Activated CD4-positive, alpha-beta T cell treated with anti-CD3 and anti-CD28 coated beads, Interleukin-2, amount 50 U/mL, for 4 hours (primary cell): ENCODE results near the gene CHD9.
"Not testable (repeated sequence)": the region's sequence is repeated elsewhere in the genome, so short reads cannot be mapped to it uniquely, and the experiment has no call there.

Experiments used
- DNase-seq, 2 experiments: peaks; one replicate each; pipeline ENCODE4 v3.0.0-alpha.2; 2020

Gene CHD9

GRCh38 chr16:53209877-53210276 lies 155.1 kb downstream of the CHD9 start:
- DNase-seq = no peak

GRCh38 chr16:53211253-53211652 lies 156.5 kb downstream of the CHD9 start:
- DNase-seq = no peak

DNA sequence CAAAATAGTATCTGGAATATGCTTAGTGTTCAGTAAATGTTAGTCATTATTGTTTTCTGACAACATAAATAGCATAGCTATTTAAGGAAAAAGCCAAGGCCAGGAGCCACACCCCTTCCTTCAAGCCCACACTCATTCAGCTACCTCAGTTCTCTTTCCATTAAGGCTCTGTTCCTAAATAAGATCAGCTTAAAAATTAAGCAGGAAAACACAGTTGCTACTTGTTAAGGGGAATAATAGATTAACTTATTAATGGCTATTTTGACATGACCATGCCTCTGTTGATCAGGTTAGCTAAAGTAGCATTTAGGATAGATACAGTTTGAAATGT lies 158.1 kb downstream of the CHD9 start:
- DNase-seq = no peak

DNA sequence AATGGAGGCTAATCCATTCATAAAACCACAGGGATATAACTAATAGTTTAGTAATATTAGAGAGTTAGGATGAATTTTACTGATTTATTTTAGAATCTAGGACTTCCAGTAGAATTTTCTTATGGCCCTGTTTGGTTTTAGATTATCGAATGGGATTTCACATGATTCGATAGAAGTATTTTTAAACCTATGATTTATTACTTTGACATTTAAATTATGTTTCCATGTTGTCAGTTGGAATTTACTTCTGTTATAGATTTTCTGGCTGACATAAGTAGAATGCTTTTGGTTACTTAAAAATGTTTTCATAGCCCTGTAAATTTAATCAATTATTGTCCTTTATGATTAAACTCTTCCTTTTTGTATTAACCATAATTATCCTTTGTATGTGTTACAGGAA lies 158.8 kb downstream of the CHD9 start:
- DNase-seq = no peak

- DNase-seq = no peak
Measured at GRCh38 chr16:53216798-53217197, 162.0 kb downstream of the CHD9 start.

DNA sequence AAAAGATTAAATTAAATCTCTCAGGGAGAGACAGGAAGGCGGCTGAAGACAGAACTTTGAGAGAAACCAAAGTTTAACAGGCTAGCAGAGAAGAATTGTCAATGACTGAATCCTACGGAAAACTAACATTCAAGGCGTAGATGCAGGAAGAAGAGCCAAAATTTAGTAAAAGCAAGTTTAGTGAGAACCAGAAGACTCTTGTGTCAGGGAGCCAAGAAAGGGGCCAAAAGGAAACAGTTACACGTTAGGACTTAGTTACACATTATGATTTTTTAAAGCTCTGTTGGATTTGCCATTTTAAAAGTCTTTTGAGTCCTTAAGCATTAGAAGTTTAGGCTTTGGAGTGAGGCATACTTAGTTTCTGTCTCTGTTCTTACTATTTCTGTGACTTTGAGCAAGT lies 164.6 kb downstream of the CHD9 start:
- no peak for DNase-seq

DNA sequence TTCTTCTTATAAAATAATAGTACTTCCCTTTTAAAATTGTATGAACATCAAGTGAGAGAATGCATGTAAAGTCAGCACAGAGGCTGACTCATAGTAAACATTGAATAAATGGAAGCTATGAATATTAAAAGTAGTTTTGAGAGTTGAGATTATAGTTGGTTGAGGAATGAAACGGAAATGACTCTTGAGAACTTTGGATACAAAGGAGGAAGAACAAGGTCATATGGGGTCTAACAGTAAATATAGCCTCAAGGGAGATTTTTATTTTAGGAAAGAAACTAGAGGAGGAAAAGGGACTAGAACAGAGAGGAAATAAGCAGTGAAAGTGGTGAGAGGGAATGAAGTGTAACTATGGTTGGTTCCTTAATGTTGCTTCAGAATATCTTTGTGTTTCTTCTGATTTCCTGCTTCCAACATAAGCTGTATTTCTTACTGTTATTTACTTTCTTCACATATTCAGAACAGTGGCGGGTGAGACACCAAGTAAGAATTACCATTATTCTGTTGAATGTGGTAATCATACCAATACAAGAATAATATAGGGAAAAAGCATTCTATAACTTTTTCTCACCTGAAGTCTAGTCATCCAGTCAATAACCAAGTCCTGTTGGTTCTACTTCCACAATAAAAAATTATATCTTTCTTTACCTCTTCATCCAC lies 165.1 kb downstream of the CHD9 start:
- no peak for DNase-seq

DNA sequence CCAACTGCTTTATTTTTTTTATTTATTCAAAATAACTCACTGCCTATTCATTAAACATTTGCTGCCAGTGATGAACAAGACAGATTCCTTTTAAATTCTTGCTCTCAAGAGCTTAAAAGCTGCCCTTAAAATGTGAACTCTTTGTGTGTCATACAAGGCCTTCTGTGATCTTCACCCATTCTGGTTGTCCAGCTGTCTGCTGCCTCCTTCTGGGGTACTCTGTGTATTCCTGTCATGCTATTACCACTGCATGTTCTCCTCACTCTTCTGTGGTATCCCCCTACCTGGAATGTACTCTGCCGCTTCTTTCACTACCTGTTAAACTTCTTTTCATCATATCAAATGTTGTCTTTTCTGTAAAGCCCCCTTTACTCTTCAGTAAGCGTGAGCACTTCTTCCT lies 165.8 kb downstream of the CHD9 start:
- DNase-seq = no peak

DNA sequence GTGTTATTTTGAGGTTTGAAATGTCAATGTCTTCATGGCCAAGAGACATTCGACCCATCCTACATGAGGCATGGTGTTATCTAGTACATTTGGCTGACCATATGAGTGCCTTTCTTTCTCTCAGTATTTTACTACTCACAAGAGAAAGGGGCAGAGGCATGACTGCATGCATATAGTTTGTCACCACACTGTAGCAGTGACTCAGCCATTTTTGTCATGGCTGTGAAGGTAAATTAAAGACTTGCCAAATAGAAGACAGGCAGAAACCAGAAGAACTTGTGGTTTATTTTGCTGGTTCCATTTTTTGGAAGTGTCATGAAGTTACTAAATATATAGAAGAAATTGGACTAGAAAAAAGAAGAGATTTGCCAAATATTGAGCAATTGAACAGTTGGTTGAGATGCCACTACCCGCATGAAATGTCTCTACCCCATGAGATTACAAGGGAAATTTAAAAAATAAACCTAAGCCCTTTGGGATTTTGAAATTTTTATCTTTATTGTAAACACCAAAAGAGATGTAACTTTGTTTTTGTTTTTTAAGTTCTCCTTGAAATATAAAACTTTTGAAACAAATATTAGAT lies 170.3 kb downstream of the CHD9 start:
- no peak for DNase-seq

GRCh38 chr16:53232826-53233529 lies 178.2 kb downstream of the CHD9 start:
- no peak for DNase-seq

GRCh38 chr16:53234836-53235235 lies 180.0 kb downstream of the CHD9 start:
- DNase-seq = no peak

DNA sequence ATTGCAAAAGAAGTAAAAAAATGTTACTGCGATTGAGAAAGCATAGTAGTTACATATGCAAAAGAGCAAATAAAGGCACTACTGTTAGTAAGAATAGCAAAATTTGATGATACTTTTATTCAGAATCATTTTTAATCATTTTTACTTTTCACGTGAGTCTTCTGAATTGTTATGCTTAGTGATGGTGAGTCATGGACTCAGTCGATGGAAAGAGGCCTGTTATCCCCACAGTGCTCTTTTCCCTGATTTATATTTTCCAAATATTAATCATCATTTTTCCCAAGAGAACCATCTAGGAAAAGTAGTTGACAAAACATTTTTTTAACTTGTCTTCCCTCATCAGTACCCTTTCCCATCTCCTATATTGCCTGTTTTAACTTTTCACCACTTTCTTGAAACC lies 181.1 kb downstream of the CHD9 start:
- DNase-seq = no peak

DNA sequence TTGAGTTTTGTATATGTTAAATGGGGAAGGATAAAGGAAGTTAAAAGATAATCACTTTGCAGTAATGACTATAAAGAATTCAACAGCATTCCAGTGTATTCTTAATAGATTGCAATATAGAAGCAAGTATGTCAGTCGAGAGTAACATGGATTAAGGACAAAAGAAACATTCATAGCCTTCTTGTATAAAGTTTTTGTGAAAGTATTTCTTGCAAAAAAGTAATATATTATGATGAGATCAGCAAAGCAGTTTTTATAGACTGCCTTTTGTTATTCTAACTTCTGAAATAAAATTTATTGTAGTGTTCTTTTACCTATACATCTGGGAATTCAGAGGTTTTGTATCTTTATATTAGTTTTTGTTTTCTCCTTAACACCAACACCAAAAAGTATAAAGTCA lies 194.5 kb downstream of the CHD9 start:
- DNase-seq = no peak

DNA sequence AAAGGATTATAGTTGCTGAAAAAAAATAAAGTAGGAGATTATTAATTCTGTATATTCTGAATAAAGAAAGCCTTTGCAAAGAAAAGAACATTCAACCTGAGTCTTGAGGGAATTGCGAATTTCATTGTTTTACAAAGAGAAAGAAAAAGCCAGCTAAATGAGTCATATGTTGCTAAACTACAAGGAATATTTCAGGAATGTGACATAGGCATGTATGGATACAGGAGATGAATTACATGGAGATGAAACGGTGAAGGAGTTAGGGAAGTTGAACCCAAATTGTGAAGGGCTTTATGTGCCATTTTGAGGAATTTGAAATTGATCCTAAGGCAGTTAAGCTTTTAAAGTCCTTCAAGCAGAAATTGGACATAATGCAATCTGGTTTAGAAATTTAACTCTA lies 202.2 kb downstream of the CHD9 start:
- DNase-seq = no peak

GRCh38 chr16:53258809-53259208 lies 204.0 kb downstream of the CHD9 start:
- DNase-seq = no peak

DNA sequence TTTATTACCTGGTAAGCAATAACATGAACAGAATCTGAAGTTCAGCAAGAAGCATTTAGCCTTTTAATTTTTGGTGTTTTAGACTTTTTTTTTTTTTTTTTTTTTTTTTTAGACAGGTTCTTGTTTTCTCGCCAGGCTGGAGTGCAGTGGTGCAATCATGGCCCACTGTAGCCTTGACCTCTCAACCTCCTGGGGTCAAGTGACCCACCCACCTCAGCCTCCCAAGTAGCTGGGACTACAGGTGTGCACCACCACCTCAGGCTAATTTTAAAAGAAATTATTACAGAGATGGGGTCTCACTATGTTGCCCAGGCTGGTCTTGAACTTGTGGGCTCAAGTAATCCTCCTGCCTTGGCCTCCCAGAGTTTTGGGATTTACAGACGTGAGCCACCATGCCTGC lies 206.5 kb downstream of the CHD9 start:
- DNase-seq = no peak

DNA sequence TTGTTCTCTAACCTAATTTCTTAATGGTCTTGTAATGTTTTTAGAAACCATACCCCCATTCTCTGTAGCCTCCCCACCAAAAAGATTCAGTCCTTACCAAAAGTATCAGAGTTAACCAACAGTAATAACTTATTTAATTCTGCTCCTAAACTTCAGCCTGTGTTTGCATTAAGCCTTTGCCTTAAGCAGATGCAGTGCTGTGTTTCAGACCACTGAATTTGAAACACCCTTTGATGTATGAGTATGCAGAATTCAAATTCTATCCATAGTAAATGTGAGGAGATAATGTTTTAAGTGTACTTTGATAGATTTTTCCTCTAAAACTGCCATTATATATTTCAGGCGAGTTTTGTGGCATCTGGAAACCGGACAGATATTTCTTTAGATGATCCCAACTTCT lies 207.9 kb downstream of the CHD9 start:
- no peak for DNase-seq

GRCh38 chr16:53266156-53266555 lies 211.4 kb downstream of the CHD9 start:
- DNase-seq = no peak

GRCh38 chr16:53278498-53278897 lies 223.7 kb downstream of the CHD9 start:
- not testable (repeated sequence) for DNase-seq

DNA sequence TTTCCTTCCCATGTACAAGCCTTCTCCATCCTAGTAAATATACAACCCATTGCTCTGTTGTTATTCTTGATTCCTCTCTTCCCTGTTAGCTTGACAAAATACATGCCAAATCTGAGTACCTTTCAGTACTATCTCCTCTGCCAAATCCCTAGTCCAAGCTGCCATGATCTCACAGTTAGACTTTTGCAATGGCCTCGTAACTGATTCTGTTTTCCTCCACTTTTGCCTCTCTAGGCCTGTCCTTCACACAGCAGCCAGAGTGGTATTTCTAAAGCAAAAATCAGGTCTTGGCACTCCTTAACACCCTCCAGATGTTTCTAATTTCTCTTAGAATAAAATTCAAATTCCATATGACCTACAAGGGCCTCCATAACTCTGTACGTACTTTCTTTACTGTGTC lies 226.5 kb downstream of the CHD9 start:
- no peak for DNase-seq

GRCh38 chr16:53281859-53282258 lies 227.1 kb downstream of the CHD9 start:
- no peak for DNase-seq

- no peak for DNase-seq
Measured at GRCh38 chr16:53282328-53282727, 227.5 kb downstream of the CHD9 start.

- no peak for DNase-seq
Measured at GRCh38 chr16:53282975-53283946, 228.5 kb downstream of the CHD9 start.

DNA sequence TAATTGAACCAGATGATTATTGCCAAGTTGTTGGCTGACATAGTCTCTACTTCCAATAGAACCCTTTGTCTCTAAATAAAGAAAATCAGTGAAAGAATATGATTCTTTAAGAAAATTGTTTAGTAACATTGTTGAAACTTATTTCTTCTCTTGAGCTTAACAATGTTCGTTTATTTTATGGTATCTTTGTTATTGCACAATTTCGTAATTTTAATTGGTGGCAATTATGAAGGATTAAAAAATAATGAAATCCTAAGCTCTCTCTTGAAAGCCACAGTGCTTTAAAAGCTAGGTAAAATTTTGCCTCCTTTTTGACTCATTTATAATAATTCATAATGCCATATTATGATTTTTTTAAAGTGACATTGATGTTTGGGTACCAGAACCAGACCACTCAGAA lies 230.4 kb downstream of the CHD9 start:
- DNase-seq = no peak
